Breast epithelium (tissue), 3 donors: ENCODE measurements around the gene TNS1.

Experiments
- POLR2A ChIP-seq: fragments of 450-650 bp; IDR thresholded peaks from one replicate; pipeline ENCODE4 v1.6.1; 2016; ENCODE audit warnings: antibody characterized with exemption, mild to moderate bottlenecking, moderate library complexity
- TF ChIP-seq, protein P1 (sequence below), 3 donors: fragments of 450-650 bp; IDR thresholded peaks; one replicate each; pipeline ENCODE4 v1.5.1; 2016 to 2017; ENCODE audit warnings: antibody characterized with exemption in 3 of 3, mild to moderate bottlenecking in 3 of 3, moderate library complexity in 3 of 3

DNA sequence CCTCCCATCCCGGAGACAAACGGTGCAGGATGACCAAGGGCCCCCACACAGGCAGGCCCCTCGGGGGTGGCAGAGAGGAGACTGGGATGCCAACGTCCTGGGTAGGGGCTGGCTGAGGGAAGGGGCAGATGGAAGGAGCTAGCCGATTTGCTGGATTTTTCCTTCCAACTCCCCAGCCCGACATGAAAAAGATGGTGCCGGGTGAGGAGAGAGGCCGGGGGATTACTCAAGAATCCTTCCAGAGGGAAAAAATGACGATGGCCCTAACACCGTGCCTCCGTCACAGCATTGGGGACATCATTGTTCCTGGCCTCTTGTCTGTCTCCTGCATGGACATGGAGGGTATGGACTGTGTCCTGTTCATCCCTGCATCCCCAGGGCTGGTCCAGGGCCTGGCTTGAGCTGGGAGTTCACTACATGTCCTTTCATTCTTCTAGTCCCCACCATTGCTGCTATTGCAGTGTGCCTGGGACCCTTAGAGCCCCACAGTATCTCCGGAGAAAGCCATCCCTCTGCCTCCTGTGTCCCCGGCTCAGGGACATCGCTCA, 217.7 kb downstream of the TNS1 start:
- no peak for TF ChIP-seq POLR2A
- TF ChIP-seq, protein P1, sequence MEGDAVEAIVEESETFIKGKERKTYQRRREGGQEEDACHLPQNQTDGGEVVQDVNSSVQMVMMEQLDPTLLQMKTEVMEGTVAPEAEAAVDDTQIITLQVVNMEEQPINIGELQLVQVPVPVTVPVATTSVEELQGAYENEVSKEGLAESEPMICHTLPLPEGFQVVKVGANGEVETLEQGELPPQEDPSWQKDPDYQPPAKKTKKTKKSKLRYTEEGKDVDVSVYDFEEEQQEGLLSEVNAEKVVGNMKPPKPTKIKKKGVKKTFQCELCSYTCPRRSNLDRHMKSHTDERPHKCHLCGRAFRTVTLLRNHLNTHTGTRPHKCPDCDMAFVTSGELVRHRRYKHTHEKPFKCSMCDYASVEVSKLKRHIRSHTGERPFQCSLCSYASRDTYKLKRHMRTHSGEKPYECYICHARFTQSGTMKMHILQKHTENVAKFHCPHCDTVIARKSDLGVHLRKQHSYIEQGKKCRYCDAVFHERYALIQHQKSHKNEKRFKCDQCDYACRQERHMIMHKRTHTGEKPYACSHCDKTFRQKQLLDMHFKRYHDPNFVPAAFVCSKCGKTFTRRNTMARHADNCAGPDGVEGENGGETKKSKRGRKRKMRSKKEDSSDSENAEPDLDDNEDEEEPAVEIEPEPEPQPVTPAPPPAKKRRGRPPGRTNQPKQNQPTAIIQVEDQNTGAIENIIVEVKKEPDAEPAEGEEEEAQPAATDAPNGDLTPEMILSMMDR (IDR thresholded peaks at IDR 0.05), result no peak
